ENCODE results near the gene CWC27. TPM values are rescaled to one million over a fixed set of nuclear protein-coding genes. Genes with fewer than 3 reads are reported as not detected.

Gene CWC27
- total RNA-seq, 1 donor from 2014 or later, result 23.3 TPM

- TF ChIP-seq, protein P1, sequence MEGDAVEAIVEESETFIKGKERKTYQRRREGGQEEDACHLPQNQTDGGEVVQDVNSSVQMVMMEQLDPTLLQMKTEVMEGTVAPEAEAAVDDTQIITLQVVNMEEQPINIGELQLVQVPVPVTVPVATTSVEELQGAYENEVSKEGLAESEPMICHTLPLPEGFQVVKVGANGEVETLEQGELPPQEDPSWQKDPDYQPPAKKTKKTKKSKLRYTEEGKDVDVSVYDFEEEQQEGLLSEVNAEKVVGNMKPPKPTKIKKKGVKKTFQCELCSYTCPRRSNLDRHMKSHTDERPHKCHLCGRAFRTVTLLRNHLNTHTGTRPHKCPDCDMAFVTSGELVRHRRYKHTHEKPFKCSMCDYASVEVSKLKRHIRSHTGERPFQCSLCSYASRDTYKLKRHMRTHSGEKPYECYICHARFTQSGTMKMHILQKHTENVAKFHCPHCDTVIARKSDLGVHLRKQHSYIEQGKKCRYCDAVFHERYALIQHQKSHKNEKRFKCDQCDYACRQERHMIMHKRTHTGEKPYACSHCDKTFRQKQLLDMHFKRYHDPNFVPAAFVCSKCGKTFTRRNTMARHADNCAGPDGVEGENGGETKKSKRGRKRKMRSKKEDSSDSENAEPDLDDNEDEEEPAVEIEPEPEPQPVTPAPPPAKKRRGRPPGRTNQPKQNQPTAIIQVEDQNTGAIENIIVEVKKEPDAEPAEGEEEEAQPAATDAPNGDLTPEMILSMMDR (IDR thresholded peaks at IDR 0.05; ENCODE audit: partially characterized antibody, unreplicated experiment), result no peak
- no peak overlapping the region for H3K4me3 Mint-ChIP-seq (ENCODE audit: unreplicated experiment)
- H3K27ac Mint-ChIP-seq (ENCODE audit: unreplicated experiment), result no peak overlapping the region
- H3K36me3 Mint-ChIP-seq (ENCODE audit: unreplicated experiment), result no peaks in the 10 kb centered on the region
- no peaks in the 10 kb centered on the region for H3K9me3 Mint-ChIP-seq (ENCODE audit: unreplicated experiment)
- no peak for DNase-seq
- H3K27me3 Mint-ChIP-seq (ENCODE audit: unreplicated experiment), result no peaks in the 10 kb centered on the region
- H3K4me1 Mint-ChIP-seq (ENCODE audit: low read depth, unreplicated experiment), result no peaks in the 10 kb centered on the region
Measured at GRCh38 chr5:64980176-64980575, 211.4 kb downstream of the CWC27 start.

- no peak for DNase-seq
- TF ChIP-seq, protein P1 (IDR thresholded peaks at IDR 0.05; ENCODE audit: partially characterized antibody, unreplicated experiment), result no peak
- Mint-ChIP-seq H3K9me3 (ENCODE audit: unreplicated experiment) (peaks cover 4% of the 10 kb centered on the region), H3K36me3 (ENCODE audit: unreplicated experiment) (peaks cover 3% of the 10 kb centered on the region), H3K4me1 (ENCODE audit: low read depth, unreplicated experiment) (peaks cover 7% of the 10 kb centered on the region), H3K4me3 (ENCODE audit: unreplicated experiment) (no peak overlapping the region), H3K27me3 (ENCODE audit: unreplicated experiment) (no peaks in the 10 kb centered on the region), H3K27ac (ENCODE audit: unreplicated experiment) (no peak overlapping the region)
Measured at GRCh38 chr5:64987768-64988167, 219.0 kb downstream of the CWC27 start.

- Mint-ChIP-seq H3K27ac (ENCODE audit: unreplicated experiment) (no peak overlapping the region), H3K9me3 (ENCODE audit: unreplicated experiment) (no peaks in the 10 kb centered on the region), H3K36me3 (ENCODE audit: unreplicated experiment) (peaks cover 4% of the 10 kb centered on the region), H3K27me3 (ENCODE audit: unreplicated experiment) (peaks cover 1% of the 10 kb centered on the region), H3K4me3 (ENCODE audit: unreplicated experiment) (no peak overlapping the region), H3K4me1 (ENCODE audit: low read depth, unreplicated experiment) (peaks cover 4% of the 10 kb centered on the region)
- DNase-seq, result no peak
- TF ChIP-seq, protein P1 (IDR thresholded peaks at IDR 0.05; ENCODE audit: partially characterized antibody, unreplicated experiment), result no peak
Measured at GRCh38 chr5:65009207-65009606, 240.5 kb downstream of the CWC27 start.

DNA sequence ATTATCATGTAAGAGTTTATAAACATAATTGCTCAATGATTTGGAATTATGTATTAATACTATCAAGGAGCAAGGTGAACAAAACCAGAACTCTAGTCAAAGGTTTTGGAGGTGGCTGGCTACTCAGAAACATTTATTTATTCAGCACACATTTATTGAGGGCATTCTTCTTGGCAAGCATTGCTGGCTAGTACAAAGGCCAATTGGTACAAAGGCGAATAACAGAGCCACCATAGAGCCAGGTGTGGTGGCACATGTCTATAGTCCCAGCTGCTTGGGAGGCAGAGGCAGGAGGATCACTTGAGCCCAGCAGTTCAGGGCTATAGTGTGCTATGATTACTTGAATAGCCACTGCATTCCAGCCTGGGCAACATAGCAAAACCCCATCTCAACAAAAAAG lies 242.1 kb downstream of the CWC27 start:
- no peak overlapping the region for H3K27ac Mint-ChIP-seq (ENCODE audit: unreplicated experiment)
- no peaks in the 10 kb centered on the region for H3K9me3 Mint-ChIP-seq (ENCODE audit: unreplicated experiment)
- H3K27me3 Mint-ChIP-seq (ENCODE audit: unreplicated experiment), result peaks cover 1% of the 10 kb centered on the region
- TF ChIP-seq, protein P1 (IDR thresholded peaks at IDR 0.05; ENCODE audit: partially characterized antibody, unreplicated experiment), result no peak
- no peak for DNase-seq
- peaks cover 6% of the 10 kb centered on the region for H3K4me1 Mint-ChIP-seq (ENCODE audit: low read depth, unreplicated experiment)
- H3K36me3 Mint-ChIP-seq (ENCODE audit: unreplicated experiment), result peaks cover 4% of the 10 kb centered on the region
- no peak overlapping the region for H3K4me3 Mint-ChIP-seq (ENCODE audit: unreplicated experiment)

DNA sequence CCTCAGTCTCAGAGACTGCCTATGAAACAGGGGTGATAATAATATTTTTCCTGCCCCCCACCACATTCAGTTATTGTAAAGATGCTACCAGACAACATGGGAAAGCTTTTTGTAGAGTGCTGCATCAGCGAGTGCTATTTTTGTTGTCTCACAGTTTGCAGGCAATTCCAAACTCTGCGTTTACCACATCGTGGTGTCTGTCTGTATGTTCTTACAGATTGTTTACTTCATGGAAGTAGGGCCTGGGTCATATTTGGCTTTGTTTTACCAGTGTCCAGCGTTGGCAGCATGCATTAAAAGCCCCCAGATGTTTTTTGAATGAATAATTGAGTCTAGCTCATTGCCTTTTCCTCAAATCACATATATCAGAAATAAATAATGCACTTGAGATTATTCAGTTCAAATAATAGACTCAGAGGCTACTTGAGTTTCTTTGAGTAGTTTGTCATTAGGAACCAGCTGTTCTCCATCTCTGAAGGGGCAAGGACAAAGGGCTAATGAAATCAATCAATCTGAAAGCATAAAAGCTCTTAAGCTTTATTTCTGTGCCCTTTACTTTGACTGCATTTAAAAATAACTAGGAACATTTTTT lies 243.7 kb downstream of the CWC27 start:
- Mint-ChIP-seq H3K27me3 (ENCODE audit: unreplicated experiment) (peaks cover 1% of the 10 kb centered on the region), H3K4me1 (ENCODE audit: low read depth, unreplicated experiment) (peaks cover 6% of the 10 kb centered on the region), H3K4me3 (ENCODE audit: unreplicated experiment) (no peak overlapping the region), H3K9me3 (ENCODE audit: unreplicated experiment) (no peaks in the 10 kb centered on the region), H3K36me3 (ENCODE audit: unreplicated experiment) (no peaks in the 10 kb centered on the region), H3K27ac (ENCODE audit: unreplicated experiment) (no peak overlapping the region)
- DNase-seq, result no peak
- TF ChIP-seq, protein P1 (IDR thresholded peaks at IDR 0.05; ENCODE audit: partially characterized antibody, unreplicated experiment), result no peak
